K562 (cell line): Measurements from ENCODE around the gene SLC7A4. TPM values are rescaled to one million over a fixed set of nuclear protein-coding genes. Genes with fewer than 3 reads are reported as not detected.
A peak's percentile ranks its signal among the peaks of the same experiment; 100 is the strongest.

Source experiments
- ATAC-seq: fragments of 200-7000 bp; cut with Tn5 transposase; 3 replicates; pipeline ENCODE4 v1.9.1; 2020; ENCODE audit warnings: moderate library complexity
- BruUV-seq: library from RNA; stranded (reverse); fragments of 400-500 nt; replicated peaks from 2 replicates; lab custom pipeline; 2021; lab: Mats Ljungman, UMichigan
- CTCF ChIA-PET: fragments of 300-600 bp; formaldehyde crosslinking; extraction: SDS; loops from one replicate; lab custom pipeline; 2021; ENCODE audit warnings: low intra/inter-chr PET ratio; lab: Yijun Ruan, JAX
- POLR2A ChIA-PET: fragments of 300-600, 350-650 bp; sonication (Branson Sonifier 250); formaldehyde crosslinking; extraction: SDS; loops from one replicate; lab custom pipeline; 2021; ENCODE audit warnings: antibody characterized with exemption, inconsistent platforms; lab: Yijun Ruan, JAX
- DNase-seq, 4 experiments: peaks; one replicate each; pipeline versions ENCODE4 v3.0.0 to v3.0.0-alpha.2; 2011 to 2018; ENCODE audit warnings: low spot score in 3 of 4, mixed read lengths in 3 of 4; ENCODE audit errors: extremely low read depth in 1 of 4
- FAIRE-seq: peaks from 2 replicates; lab custom pipeline; 2011; peaks lifted over from hg19 to GRCh38; lab: Jason Lieb, UNC
- H2AFZ ChIP-seq: 2 replicates; pipeline ENCODE4 v1.6.0; 2011; ENCODE audit warnings: low read depth, low read length, control low read depth, inconsistent platforms
- H3K27ac ChIP-seq: fragments of 200-600 bp; 3 replicates; pipeline ENCODE4 v1.8.0; 2011; ENCODE audit warnings: low read depth, mild to moderate bottlenecking, control low read depth, inconsistent platforms, low read length, moderate library complexity, mixed read lengths; ENCODE audit errors: extremely low read depth
- H3K27me3 ChIP-seq, 2 experiments: fragments of 300-600 bp in 1 of 2; 2 replicates in 1 of 2; 3 replicates in 1 of 2; pipeline versions ENCODE4 v1.6.0 to v1.8.0; 2011; ENCODE audit warnings: inconsistent platforms in 2 of 2, low read length in 2 of 2, mild to moderate bottlenecking in 1 of 2, mixed read lengths in 1 of 2, moderate library complexity in 1 of 2; ENCODE audit not compliant: control insufficient read depth in 2 of 2, insufficient read depth in 2 of 2
- H3K36me3 ChIP-seq: fragments of 300-600 bp; 3 replicates; pipeline ENCODE4 v1.8.0; 2011; ENCODE audit warnings: mild to moderate bottlenecking, low read length, inconsistent platforms; ENCODE audit not compliant: control insufficient read depth, insufficient read depth
- H3K4me1 ChIP-seq, 2 experiments: fragments of 200-600 bp in 1 of 2; replicated peaks in 1 of 2; 2 replicates in 1 of 2; 3 replicates in 1 of 2; pipeline versions ENCODE4 v1.5.1 to v1.8.0; 2011; ENCODE audit warnings: inconsistent platforms in 2 of 2, low read length in 2 of 2, mild to moderate bottlenecking in 1 of 2, mixed read lengths in 1 of 2, moderate library complexity in 1 of 2; ENCODE audit not compliant: control insufficient read depth in 2 of 2, insufficient read depth in 2 of 2
- H3K4me2 ChIP-seq: 2 replicates; pipeline ENCODE4 v1.6.1; 2011; ENCODE audit warnings: low read length, control low read depth, inconsistent platforms, mixed read lengths; ENCODE audit not compliant: insufficient read depth
- H3K4me3 ChIP-seq: fragments of 200-600 bp; sonication (generic), shearing (Covaris generic); 2 replicates; pipeline ENCODE4 v1.5.1; 2016; ENCODE audit warnings: control low read depth, inconsistent platforms
- H3K79me2 ChIP-seq: fragments of 200-600 bp; 3 replicates; pipeline ENCODE4 v1.8.0; 2011; ENCODE audit warnings: low read length, inconsistent platforms; ENCODE audit not compliant: control insufficient read depth, insufficient read depth
- H3K9ac ChIP-seq, 2 experiments: 2 replicates each; pipeline versions ENCODE4 v1.6.0 to v1.6.1; 2011; ENCODE audit warnings: low read depth in 2 of 2, low read length in 2 of 2, control low read depth in 1 of 2, inconsistent platforms in 1 of 2, mild to moderate bottlenecking in 1 of 2, mixed read lengths in 1 of 2; ENCODE audit not compliant: insufficient read depth in 1 of 2
- H3K9me1 ChIP-seq: one replicate; pipeline ENCODE4 v1.6.0; 2011; ENCODE audit warnings: inconsistent platforms, mild to moderate bottlenecking, low read length, moderate library complexity; ENCODE audit not compliant: control insufficient read depth, insufficient read depth
- H3K9me3 ChIP-seq: replicated peaks from 2 replicates; pipeline ENCODE4 v1.5.1; 2011; ENCODE audit warnings: low read depth, low read length, inconsistent platforms; ENCODE audit not compliant: control insufficient read depth, insufficient read depth
- H4K20me1 ChIP-seq: replicated peaks from 2 replicates; pipeline ENCODE4 v1.6.1; 2011; ENCODE audit warnings: low read length, inconsistent platforms, mixed read lengths; ENCODE audit not compliant: control insufficient read depth, insufficient read depth
- BRCA1 ChIP-seq, 2 experiments: fragments of 450-650 bp in 1 of 2; sonication (generic) in 1 of 2; formaldehyde crosslinking in 1 of 2; IDR thresholded peaks; 2 replicates each; pipeline versions ENCODE4 v1.5.0 to v1.6.1; 2017 to 2020; ENCODE audit warnings: mild to moderate bottlenecking in 1 of 2, missing genetic modification reagents in 1 of 2
- CEBPZ ChIP-seq: fragments of 150-350 bp; IDR thresholded peaks from 2 replicates; pipeline ENCODE4 v1.6.1; 2014; ENCODE audit warnings: low read depth, mild to moderate bottlenecking, low read length, borderline replicate concordance
- GABPA ChIP-seq: fragments of 200-800 bp; sonication (Bioruptor generic); conservative IDR thresholded peaks from 2 replicates; pipeline ENCODE4 v1.6.1; 2016; ENCODE audit warnings: low read depth, missing genetic modification characterization, missing compliant biosample characterization
- HLTF ChIP-seq: fragments of 450-650 bp; IDR thresholded peaks from 2 replicates; pipeline ENCODE4 v1.6.1; 2016
- HNRNPK ChIP-seq: fragments of 200-400 bp; formaldehyde crosslinking; IDR thresholded peaks from one replicate; pipeline ENCODE4 v1.6.1; 2018; ENCODE audit warnings: mild to moderate bottlenecking, low read depth, low read length; ENCODE audit not compliant: poor library complexity, severe bottlenecking
- ILK ChIP-seq: fragments of 450-650 bp; IDR thresholded peaks from 2 replicates; pipeline ENCODE4 v1.6.1; 2016; ENCODE audit warnings: missing genetic modification characterization, low read depth, mild to moderate bottlenecking, missing compliant biosample characterization, moderate library complexity, borderline replicate concordance
- NFIC ChIP-seq: fragments of 450-650 bp; IDR thresholded peaks from 2 replicates; pipeline ENCODE4 v1.6.1; 2017; ENCODE audit warnings: mild to moderate bottlenecking, inconsistent platforms
- NRF1 ChIP-seq, 2 experiments: fragments of 450-650 bp; IDR thresholded peaks in 1 of 2; conservative IDR thresholded peaks in 1 of 2; 2 replicates each; pipeline ENCODE4 v1.6.1; 2014; ENCODE audit warnings: mild to moderate bottlenecking in 2 of 2
- ZNF140 ChIP-seq: fragments of 250-450 bp; sonication (Bioruptor Pico); IDR thresholded peaks from 2 replicates; pipeline ENCODE4 v1.8.0; 2021; ENCODE audit warnings: moderate library complexity, mild to moderate bottlenecking, inconsistent platforms
- ZNF274 ChIP-seq: IDR thresholded peaks from 2 replicates; pipeline ENCODE4 v1.6.1; 2011; ENCODE audit warnings: low read depth, mild to moderate bottlenecking, low read length, moderate library complexity, borderline replicate concordance
- ZNF583 ChIP-seq: fragments of 250-450 bp; sonication (Bioruptor Pico); IDR thresholded peaks from 2 replicates; pipeline ENCODE4 v1.4.0; 2020
- ZNF592 ChIP-seq: fragments of 450-650 bp; IDR thresholded peaks from 2 replicates; pipeline ENCODE4 v1.6.1; 2017; ENCODE audit warnings: antibody characterized with exemption, mild to moderate bottlenecking
- WGBS: fragments of 100-300 bp; shearing (Covaris generic); methylation state at CpG from one replicate; pipeline ENCODE4 v1.1.6; 2016; ENCODE audit warnings: low coverage, mixed read lengths; ENCODE audit not compliant: insufficient coverage; ENCODE audit errors: missing lambda C conversion rate; 5-methylcytosine and 5-hydroxymethylcytosine counted together
- in situ Hi-C: fragments of 300-500 bp; cut with MboI; formaldehyde crosslinking; loops from 4 replicates; pipeline ENCODE4 v1.15.0; 2018; ENCODE audit warnings: inconsistent platforms, mixed read lengths
- intact Hi-C: fragments of 100-400 bp; cut with micrococcal nuclease; formaldehyde crosslinking; loops from 2 replicates; pipeline ENCODE4 v1.14.2; 2022
- polyA plus RNA-seq, 8 experiments: library from polyadenylated mRNA; depleted of rRNA in 4 of 8; stranded (reverse) in 5 of 8; unstranded in 3 of 8; fragments of >200 nt; fragmentation: Nextera tagmentation in 2 of 8; fragmentation: Illumina TruSeq in 1 of 8; extraction: Ambion mirVana in 2 of 8; extraction: Trizol in 1 of 8; gene quantifications; 2 replicates each; pipeline versions ENCODE4 v1.2.1 to v1.2.3, GENCODE V29; 2011 to 2014; ENCODE audit warnings: inconsistent platforms in 1 of 8, missing spikeins in 1 of 8
- total RNA-seq, 7 experiments: library from RNA; depleted of rRNA in 6 of 7; stranded (reverse); fragments of >200 nt in 6 of 7; fragmentation: Illumina TruSeq in 2 of 7; extraction: Trizol in 2 of 7; gene quantifications; 2 replicates each; pipeline versions ENCODE4 v1.2.1 to v1.2.3, GENCODE V29; 2011 to 2021; ENCODE audit warnings: low replicate concordance in 1 of 7

The SLC7A4 gene
- total and polyA plus RNA-seq, 9 of the 15 experiments (the other 6 are each of a cell fraction or from before 2014, with no cell fraction given): not detected

- intact Hi-C loops (no loop called here), in situ Hi-C loops (no loop called here)
- Histone ChIP-seq H3K4me2 (no peak overlapping the region), H3K9me1 (peaks cover 12% of the 10 kb centered on the region), H4K20me1 (peaks cover 38% of the 10 kb centered on the region), H3K4me1 (peaks cover 17 to 29% of the 10 kb centered on the region in 2 experiments), H3K4me3 (no peak overlapping the region), H3K9me3 (no peaks in the 10 kb centered on the region), H3K27ac (no peak overlapping the region), H3K79me2 (no peaks in the 10 kb centered on the region), H3K36me3 (no peaks in the 10 kb centered on the region), H3K27me3 (peaks cover 34 to 85% of the 10 kb centered on the region in 2 experiments; a peak in 4 of 5 replicates), H2AFZ (peak overlapping the region; percentile 7), H3K9ac (peak overlapping the region in 1 of 2 experiments; percentile 38; a peak in 2 of 4 replicates)
- CTCF ChIA-PET: no interaction called here
- FAIRE-seq (no peak), DNase-seq (no peak), ATAC-seq (no peak)
- POLR2A ChIA-PET: interaction anchor here (0.6 to 6.1 kb wide), 9 partner anchors 12 to 226 kb away, joined by 3 to 42 read pairs (median 4); partner anchors contain the start of gene LZTR1
- no TSS peak for BruUV-seq
- WGBS: 11% methylated on average over 9 of the region's 9 CpGs
- no peak for TF ChIP-seq ZNF274
- TF ChIP-seq ILK (tag): no peak
- no peak for TF ChIP-seq CEBPZ
- TF ChIP-seq ZNF583 (CRISPR knock-in tag): no peak
- TF ChIP-seq HLTF: no peak
- TF ChIP-seq HNRNPK: no peak
- TF ChIP-seq NFIC: no peak
- no peak for TF ChIP-seq BRCA1 (IDR thresholded peaks at IDR 0.05)
- TF ChIP-seq BRCA1 (CRISPR knock-in tag; IDR thresholded peaks at IDR 0.05): peak; percentile 87; the same call in 1 of the 2 replicates
- TF ChIP-seq ZNF140 (CRISPR knock-in tag): no peak
- TF ChIP-seq NRF1 (conservative IDR thresholded peaks at IDR 0.05 in 1 of 2, IDR thresholded peaks at IDR 0.05 in 1 of 2): no peak
- TF ChIP-seq ZNF592: no peak
- no peak for TF ChIP-seq GABPA (tag)
Observed at GRCh38 chr22:21051145-21051830, 18.9 kb upstream of the SLC7A4 start.
